ENCODE results near the gene VPS37B.
"Not testable (repeated sequence)": the region's sequence is repeated elsewhere in the genome, so short reads cannot be mapped to it uniquely, and the experiment has no call there.

VPS37B gene

DNA sequence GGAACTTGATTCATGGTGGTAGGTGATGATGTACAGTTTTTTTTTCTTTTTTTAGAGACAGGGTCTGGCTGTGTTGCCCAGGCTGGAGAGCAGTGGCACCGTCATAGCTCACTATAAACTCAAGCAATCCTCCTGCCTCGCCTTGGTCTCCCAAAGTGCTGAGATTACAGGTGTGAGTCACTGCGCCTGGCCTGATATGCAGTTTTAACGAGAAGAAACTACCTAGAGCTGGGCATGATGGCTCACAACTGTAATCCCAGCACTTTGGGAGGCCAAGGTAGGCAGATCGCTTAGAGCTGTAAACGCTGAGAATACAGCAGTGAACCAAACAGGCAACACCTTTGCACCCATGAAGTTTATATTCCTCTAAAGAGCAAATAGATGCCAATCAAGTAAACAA is 13.0 kb upstream of the VPS37B start:
- DNase-seq (ENCODE audit: low read depth in 1 of 2, low spot score in 1 of 2): no peak

DNA sequence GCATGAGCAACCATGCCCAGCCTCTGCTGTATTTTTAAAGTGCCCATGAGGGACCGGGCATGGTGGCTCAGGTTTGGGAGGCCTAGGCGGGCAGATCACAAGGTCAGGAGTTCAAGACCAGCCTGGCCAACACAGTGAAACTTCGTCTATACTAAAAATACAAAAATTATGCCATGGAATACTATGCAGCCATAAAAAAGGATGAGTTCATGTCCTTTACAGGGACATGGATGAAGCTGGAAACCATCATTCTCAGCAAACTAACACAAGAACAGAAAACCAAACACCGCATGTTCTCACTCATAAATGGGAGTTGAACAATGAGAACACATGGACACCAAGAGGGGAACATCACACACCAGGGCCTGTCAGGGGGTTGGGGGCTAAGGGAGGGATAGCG is 9.3 kb upstream of the VPS37B start:
- not testable (repeated sequence) for DNase-seq (ENCODE audit: low read depth in 1 of 2, low spot score in 1 of 2)

DNA sequence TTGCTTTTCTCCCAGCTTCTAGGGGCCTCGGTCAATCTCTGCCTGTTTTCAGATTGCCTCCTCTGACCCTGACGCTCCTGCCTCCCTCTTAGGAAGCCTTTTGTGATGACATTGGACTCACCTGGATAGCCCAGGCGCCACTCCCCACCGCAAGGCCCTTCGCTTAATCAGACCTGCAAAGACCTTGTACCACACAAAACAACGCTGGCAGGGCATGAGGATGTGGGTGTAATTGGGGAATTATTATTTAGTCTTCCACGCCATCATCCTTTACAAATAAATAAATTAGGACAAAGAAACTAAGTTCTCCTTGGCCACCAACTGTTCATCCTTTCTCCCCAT is 7.7 kb upstream of the VPS37B start:
- DNase-seq (ENCODE audit: low read depth in 1 of 2, low spot score in 1 of 2): no peak

DNA sequence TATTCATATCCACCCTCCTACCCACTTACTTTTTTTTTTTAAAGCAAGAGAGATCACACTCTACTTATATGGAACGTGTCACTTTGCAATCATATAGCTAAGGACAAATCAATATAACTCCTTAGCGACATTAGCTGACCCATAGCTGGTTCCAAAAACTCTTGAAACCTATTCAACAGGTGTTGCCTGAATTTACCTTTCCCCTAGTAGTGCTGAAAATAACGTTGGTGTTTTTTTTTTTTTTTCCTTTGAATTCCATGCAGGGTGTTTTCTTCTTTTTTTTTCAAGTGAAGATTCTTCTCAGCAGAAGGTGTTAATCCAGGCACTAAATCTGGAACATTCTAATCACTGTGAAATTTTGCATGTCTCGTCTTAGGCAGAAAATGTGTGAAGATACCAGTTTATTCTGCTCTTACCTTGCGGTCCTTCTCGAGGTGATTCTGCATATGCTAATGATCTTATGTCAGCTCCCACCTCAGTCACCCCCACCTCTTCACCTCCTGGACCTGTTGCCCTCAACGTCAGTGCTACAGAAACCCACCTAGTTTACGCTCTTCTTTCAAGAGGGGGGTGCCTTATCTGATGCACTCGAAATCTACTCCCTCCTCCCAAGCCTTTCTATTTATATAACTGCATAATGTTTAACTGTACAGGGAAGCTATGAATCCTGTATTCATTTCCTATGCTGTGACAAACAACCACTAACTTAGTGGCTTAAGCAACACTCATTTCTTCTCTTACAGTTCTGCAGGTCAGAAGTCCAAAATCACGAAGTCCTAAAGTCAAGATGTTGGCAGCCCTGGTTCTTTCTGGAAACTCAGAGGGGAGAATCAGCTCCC is 7.1 kb upstream of the VPS37B start:
- DNase-seq (ENCODE audit: low read depth in 1 of 2, low spot score in 1 of 2): no peak

DNA sequence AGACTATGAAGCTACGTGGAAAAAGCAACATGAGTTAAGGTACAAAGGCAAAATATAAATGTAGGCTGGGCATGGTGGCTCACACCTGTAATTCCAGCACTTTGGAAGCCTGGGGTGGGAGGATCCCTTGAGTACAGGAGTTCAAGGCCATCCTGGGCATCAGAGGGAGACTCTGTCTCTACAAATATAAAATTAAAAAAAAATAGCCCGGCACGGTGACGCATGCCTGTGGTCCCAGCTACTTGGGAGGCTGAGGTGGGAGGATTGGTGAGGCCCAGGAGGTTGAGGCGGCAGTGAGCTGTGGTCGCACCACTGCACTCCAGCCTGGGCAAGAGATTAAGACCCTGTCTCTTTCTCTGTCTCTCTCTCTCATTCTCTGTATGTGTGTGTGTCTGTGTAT is 4.0 kb upstream of the VPS37B start:
- DNase-seq (ENCODE audit: low read depth in 1 of 2, low spot score in 1 of 2): no peak

DNA sequence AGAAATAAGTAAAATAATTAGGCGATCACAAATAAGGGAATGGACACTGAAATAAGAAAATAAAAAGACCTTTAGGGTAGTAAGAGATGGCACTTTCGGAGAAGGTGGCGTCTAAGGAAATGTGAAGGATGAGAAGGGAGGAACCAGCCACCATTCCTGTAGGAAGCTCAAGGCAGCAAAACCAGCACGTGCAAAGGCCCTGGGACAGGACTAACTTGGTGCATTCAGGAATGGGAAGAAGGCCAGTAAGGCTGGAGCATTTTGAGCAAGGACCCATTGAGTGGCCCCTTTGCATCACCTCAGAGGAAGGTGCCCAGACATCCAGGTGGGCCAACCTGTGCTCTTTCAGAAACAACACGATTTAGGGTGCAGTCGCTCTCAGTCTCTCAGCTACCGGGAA is 738 bp upstream of the VPS37B start:
- no peak for DNase-seq (ENCODE audit: low read depth in 1 of 2, low spot score in 1 of 2)

DNA sequence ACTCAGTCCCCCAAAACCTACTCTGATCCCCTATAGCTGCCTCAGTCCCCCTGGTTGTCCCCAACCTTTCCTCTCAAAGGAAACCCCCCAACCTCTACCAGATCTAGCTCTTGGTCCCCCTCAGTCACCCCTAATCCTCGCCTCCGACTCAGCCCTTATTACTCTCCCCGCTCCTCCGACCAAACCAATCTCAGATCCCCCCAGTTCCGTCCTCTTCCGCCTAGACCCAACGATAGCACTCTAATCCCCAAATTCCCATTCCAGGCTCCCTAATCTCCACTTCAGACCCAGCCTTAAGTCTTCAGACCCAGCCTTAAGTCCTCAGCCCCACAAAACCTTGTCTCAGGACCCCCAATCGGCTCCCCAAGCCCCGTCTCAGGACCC is 612 bp downstream of the VPS37B start:
- no peak for DNase-seq (ENCODE audit: low read depth in 1 of 2, low spot score in 1 of 2)

DNA sequence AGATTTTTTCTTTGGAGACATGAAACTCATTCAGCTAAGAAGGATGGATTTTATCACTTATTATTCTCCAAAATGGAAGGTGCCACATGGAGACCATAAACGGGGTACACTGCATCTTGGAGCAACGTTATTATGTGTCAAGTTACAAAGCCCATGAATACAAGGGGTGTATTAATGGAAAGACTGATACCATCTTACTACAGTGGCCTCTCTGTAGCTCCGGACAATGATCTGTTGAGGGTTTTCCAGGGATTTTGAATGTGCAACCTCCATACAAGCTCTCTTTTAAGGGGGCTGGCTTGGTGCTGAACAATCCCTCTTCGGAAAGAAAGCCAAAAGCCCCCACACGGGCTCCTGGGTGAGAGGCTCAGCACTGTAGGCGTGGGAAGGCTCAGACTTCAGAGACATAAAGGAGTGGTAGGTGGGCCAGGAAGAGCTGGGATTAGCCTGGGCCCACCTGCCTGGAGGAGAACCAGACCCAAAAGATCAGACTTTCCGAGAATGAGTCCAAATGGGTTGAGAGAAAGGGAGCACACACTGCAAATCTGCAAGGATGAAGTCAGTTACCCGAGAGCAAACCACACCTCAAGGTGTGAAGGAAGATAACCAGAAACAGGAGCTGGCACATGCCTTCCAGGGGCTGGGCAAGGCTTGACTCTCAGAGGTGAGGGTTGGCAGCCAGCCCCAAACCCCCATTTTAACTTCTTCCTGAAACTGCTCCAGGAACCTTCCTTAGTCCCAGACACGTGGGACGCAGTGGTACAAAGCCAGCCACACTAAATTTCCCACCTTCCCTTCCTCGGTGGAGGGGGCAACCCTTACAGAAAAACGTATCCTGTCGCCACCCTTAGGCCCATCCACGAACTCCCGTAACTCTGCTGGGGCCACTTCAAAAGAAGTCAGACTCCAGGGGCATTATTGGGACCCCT is 1.5 kb downstream of the VPS37B start:
- DNase-seq (ENCODE audit: low read depth in 1 of 2, low spot score in 1 of 2): no peak

DNA sequence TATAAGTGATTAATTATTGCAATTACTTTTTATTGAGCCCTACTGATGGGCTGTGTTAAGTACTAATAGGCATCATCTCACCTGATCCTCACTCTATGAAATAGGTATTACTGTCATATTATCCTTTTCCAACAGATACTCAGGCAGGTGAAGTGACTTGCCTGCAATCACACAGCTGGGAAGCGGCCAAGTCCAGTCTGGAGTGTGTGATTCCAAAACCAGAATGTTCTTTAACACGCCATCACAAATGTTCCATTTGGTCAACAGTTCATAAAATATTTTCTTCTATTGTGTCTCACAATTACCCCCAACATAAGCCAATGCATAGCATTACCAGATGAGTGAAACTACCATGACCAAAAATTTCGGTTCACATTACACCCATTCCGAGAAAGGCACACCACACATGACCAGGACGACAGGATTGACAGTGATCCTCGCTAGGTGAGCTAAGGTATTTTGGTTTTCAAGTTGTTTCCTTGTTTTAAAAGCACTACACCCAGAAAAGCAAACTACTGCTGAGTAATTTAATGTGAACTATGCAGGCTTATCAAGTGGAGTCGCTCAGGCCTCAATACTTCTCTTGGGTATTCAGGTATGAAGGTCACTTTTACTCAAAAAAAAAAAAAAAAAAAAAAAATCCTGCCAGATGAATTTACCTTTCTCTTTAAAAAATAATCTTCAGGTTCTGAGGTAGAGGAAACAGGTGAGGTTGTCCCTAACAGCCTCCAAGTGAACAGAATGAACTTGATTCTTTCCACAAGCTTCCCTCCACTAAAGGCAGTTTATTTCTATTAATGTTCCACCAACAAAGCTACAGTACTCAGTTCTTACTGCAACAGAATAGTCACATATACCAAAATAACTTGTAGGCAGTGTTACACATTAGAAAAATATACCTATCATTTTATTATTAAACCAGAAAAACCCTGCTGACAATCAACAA is 2.4 kb downstream of the VPS37B start:
- no peak for DNase-seq (ENCODE audit: low read depth in 1 of 2, low spot score in 1 of 2)

DNA sequence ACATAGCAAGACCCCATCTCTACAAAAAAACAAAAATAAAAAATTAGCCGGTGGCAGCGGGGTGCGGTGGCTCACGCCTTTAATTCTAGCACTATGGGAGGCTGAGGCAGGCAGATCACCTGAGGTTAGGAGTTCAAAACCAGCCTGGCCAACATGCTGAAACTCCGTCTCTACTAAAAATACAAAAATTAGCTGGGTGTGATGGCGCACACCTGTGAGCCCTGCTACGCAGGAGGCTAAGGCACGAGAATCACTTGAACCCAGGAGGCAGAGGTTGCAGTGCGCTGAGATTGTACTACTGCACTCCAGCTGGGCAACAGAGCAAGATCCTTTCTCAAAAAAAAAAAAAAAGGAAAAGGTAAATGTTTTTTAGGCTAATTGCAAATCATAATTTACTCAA is 3.2 kb downstream of the VPS37B start:
- not testable (repeated sequence) for DNase-seq (ENCODE audit: low read depth in 1 of 2, low spot score in 1 of 2)

DNA sequence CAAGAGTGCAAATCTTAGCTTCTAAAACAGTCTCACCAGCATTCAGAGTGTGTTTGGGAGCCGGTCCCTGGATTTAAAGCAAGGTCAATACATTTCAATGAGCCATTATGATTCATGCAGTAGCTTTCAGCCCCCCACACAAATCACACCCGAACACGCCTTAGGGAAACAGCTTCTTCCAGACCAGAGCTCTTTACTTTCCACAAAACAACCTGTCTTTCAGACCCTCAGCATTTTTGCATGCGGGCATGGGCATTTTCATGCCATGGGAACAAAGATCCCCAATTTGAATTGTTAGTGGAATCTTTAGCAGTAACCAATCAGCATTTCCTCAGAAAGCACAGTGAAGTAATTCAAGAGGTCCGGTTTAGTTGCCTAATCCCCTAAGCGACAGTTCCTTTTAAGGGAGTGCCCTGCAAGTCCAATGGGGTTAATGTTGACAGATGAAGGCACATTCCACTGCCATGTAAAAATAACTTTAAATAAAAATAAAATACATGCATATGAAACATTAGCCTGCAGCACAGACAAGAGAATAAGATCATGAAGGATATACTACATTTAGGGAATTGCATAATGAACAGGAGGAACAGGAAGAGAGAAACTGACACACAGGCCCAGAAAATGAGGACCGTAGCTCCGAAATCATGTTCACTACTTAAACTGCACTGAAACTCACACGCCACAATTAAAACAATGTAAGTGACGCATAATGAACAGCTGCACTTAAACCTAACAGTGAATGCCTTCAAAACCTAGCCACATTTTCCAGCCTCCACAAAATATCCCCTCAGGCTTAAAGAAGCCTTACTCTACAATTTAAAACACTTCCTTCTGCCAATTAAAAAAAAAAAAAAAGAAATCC is 4.0 kb downstream of the VPS37B start:
- no peak for DNase-seq (ENCODE audit: low read depth in 1 of 2, low spot score in 1 of 2)

DNA sequence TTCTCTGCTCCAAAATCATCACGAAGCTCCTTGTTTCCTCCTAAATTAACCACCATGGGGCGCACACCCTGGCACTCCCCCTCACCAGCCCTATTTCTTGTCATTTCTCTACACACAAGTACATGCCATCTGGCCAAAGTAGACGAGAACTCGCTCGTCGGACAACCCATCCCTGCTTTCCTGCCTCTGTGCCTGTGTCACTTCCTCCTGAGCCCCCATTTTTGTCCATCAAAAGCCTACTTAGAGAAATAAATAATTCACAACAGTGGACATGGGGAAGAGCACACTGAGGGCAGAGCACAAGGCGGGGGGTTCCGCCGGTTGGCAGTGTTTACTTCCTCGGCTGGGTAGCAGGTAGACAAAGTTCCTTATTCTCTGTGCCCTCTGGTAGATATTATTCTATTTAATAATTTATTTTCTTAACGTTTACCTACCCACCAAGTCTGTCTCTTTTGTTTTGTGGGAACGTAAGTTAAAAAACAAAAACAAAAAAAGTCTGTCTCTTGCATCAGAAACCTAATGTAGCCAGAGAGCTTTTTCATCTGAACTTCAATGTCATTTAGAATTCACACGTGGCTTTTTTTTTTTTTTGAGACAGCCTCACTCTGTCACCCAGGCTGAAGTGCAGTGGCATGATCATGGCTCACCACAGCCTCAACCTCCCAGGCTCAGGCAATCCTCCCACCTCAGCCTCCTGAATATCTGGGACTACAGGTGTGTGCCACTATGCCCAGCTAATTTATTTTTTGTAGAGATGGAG is 6.0 kb downstream of the VPS37B start:
- DNase-seq (ENCODE audit: low read depth in 1 of 2, low spot score in 1 of 2): no peak

DNA sequence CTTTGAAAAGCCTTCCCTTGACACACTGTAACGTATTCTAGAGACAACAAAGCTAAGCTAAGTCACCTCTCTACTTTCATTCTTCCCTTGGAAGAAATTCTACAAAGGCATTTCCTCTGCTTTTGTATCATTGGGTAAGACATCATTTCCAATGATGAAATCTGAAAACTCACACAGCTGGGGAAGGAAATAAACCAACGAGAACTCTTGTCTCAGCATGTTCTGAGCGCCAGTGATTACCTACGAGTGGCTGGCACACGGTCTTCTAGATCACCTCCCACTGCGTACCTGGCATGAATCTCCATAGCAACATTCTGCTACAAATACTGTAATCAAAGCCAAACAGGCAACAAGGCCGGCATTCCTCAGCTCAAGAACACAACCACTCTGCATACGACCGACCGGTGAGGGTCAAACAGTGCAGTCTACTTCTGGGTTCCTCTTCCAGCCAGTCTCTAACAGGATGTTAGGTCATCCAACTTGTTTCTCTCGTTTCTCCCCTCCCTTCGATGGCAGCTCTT is 7.6 kb downstream of the VPS37B start:
- peak in 1 of 2 donors; percentile 27 for DNase-seq (ENCODE audit: low read depth in 1 of 2, low spot score in 1 of 2)

DNA sequence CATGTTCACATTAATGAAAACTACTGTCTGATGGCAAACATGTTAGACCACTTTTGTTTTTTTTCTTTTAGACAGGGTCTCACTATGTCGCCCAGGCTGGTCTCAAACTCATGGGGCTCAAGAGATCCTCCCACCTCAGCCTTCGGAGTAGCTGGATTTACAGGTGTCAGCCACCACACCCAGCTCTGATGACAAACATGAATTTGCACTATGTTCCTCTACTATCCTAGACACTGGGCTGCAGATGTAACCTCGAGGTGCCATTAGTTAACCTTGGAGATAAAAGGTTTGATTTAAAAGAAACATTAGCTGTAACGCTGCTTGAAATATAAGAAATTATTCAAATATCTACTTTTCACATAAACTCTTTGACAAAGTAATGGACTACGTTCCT is 8.1 kb downstream of the VPS37B start:
- DNase-seq (ENCODE audit: low read depth in 1 of 2, low spot score in 1 of 2): no peak

DNA sequence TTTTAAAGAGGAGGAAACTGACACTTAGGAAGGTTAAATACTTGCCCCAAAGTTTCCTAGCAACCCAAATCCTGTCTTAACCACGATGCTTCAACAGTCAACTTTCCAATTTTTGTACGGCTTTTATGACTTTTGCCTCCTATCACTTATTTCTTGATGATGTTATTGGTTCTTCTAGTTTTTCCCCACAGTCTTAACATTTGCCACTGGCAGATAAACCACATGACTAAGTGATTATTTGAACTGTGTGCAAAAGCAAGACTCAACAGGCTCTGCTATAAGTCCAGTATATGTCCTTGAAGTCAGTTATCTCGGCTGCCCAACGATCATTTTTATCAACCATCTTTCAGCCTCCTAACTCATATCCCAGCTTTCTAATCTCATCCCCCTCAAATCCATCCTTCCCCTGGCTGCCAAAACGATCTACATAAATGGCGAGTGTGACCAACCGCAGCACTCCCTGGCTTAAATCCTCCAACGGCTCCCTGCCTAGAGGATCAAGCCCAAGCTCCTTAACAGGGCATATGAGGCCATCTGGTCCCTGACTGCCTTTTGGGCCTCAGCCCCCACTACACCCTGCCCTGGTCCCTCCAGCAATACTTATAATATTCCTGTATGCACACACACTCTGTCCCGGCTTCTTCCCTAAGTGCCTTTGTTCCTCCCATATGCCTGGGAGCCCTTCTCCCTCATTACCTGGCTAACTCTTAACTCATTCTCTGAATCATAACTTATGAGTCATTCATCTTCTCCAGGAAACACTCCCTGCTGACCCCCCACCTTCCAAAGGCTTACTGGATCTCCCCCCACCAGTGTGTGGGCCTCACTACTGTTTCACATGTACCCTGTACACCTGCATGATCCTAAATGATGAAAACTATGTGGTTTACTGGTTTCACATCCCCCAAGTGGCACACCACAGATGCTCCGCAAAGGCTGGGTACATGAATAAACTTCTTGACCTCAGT is 8.8 kb downstream of the VPS37B start:
- DNase-seq (ENCODE audit: low read depth in 1 of 2, low spot score in 1 of 2): peak in 1 of 2 donors; percentile 26

DNA sequence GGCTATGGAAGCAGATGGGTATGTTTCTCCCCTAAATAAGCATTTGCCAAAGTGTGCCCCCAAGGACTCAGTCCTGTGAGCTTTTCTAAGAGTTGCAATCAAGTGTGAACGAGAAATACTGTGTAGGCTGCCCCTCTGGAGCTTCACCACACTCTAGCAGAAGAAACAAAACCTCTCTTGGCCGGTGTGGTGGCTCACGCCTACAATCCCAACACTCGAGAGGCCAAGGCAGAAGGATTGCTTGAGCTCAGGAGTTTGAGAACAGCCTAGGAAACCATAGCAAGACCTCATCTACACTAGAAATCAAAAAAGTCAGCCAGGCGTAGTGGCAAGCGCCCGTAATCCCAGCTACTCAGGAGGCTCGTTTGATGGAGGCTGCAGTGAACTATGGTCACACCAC is 9.8 kb downstream of the VPS37B start:
- DNase-seq (ENCODE audit: low read depth in 1 of 2, low spot score in 1 of 2): no peak

DNA sequence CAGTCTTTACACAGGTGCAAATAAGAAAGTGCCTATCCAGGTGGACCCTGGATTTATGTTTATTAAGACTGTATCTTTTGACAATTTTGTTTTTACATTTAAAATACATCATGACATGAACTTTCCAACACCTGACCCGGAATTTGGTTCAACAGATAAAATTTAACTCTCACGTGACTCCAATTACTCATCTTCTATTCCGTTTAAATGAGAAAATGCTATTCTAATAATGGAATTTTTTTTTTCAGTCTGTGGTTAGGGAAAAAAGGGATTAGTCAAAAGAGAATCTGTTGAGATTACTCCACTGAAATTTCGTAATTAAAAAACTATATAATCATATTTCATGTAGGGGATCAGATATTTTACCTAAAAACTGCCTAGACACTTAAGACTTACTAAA is 11.1 kb downstream of the VPS37B start:
- no peak for DNase-seq (ENCODE audit: low read depth in 1 of 2, low spot score in 1 of 2)

All from activated T-helper 1 cell treated with anti-CD3 and anti-CD28 coated beads, Interleukin-2, amount 50 U/mL, for 16 hours (primary cell).